ENCODE measurements around the gene DAPL1. TPM values are rescaled to one million over a fixed set of nuclear protein-coding genes. Genes with fewer than 3 reads are reported as not detected.
"Not testable (repeated sequence)": the region's sequence is repeated elsewhere in the genome, so short reads cannot be mapped to it uniquely, and the experiment has no call there.

The DAPL1 gene
- total RNA-seq, 2 donors from 2014 or later, result 0.48 TPM; not detected in 1

- Histone ChIP-seq H3K9me3 (no peaks in the 10 kb centered on the region), H3K9ac (ENCODE audit: low read depth in 2 of 2, low read length in 2 of 2) (no peak overlapping the region), H3K36me3 (no peaks in the 10 kb centered on the region), H3K4me1 (no peaks in the 10 kb centered on the region), H3K27ac (no peak overlapping the region), H3K27me3 (no peaks in the 10 kb centered on the region), H3K4me3 (no peak overlapping the region)
- no peak for DNase-seq
- intact Hi-C loops (cut with DNase I), result no loop called here
- TF ChIP-seq CTCF (IDR thresholded peaks at IDR 0.05), result no peak
These were observed 46.7 kb downstream of the DAPL1 start for GRCh38 chr2:158841850-158842249.

GRCh38 chr2:158845444-158845843 is 50.3 kb downstream of the DAPL1 start:
- intact Hi-C loops (cut with DNase I), result no loop called here
- H3K36me3 ChIP-seq, result no peaks in the 10 kb centered on the region
- no peak overlapping the region for H3K27ac ChIP-seq
- H3K4me3 ChIP-seq, result no peak overlapping the region
- H3K4me1 ChIP-seq, result no peaks in the 10 kb centered on the region
- no peaks in the 10 kb centered on the region for H3K27me3 ChIP-seq
- no peak for DNase-seq
- H3K9ac ChIP-seq (ENCODE audit: low read depth in 2 of 2, low read length in 2 of 2), result no peak overlapping the region
- TF ChIP-seq CTCF (IDR thresholded peaks at IDR 0.05), result no peak
- no peaks in the 10 kb centered on the region for H3K9me3 ChIP-seq

GRCh38 chr2:158845859-158846258 is 50.7 kb downstream of the DAPL1 start:
- no peak overlapping the region for H3K4me3 ChIP-seq
- no peaks in the 10 kb centered on the region for H3K36me3 ChIP-seq
- TF ChIP-seq CTCF (IDR thresholded peaks at IDR 0.05), result no peak
- intact Hi-C loops (cut with DNase I), result no loop called here
- H3K27me3 ChIP-seq, result no peaks in the 10 kb centered on the region
- no peaks in the 10 kb centered on the region for H3K4me1 ChIP-seq
- no peak overlapping the region for H3K9ac ChIP-seq (ENCODE audit: low read depth in 2 of 2, low read length in 2 of 2)
- H3K9me3 ChIP-seq, result no peaks in the 10 kb centered on the region
- no peak overlapping the region for H3K27ac ChIP-seq
- no peak for DNase-seq

GRCh38 chr2:158847526-158847925 is 52.4 kb downstream of the DAPL1 start:
- H3K9me3 ChIP-seq; DNase-seq; H3K9ac ChIP-seq (ENCODE audit: low read depth in 2 of 2, low read length in 2 of 2); H3K27ac ChIP-seq; H3K36me3 ChIP-seq; intact Hi-C loops (cut with DNase I); H3K4me3 ChIP-seq; H3K27me3 ChIP-seq; H3K4me1 ChIP-seq: not testable (repeated sequence)

GRCh38 chr2:158848031-158848970 is 53.2 kb downstream of the DAPL1 start:
- H3K4me3 ChIP-seq; H3K4me1 ChIP-seq; H3K27me3 ChIP-seq; H3K27ac ChIP-seq; H3K36me3 ChIP-seq; intact Hi-C loops (cut with DNase I); H3K9ac ChIP-seq (ENCODE audit: low read depth in 2 of 2, low read length in 2 of 2); H3K9me3 ChIP-seq; DNase-seq: not testable (repeated sequence)

- intact Hi-C loops (cut with DNase I); DNase-seq: not testable (repeated sequence)
These were observed 65.1 kb downstream of the DAPL1 start for GRCh38 chr2:158860179-158860578.

GRCh38 chr2:158861626-158862025 is 66.5 kb downstream of the DAPL1 start:
- H3K4me1 ChIP-seq; intact Hi-C loops (cut with DNase I); H3K27ac ChIP-seq; H3K9me3 ChIP-seq; DNase-seq; H3K27me3 ChIP-seq; H3K36me3 ChIP-seq; H3K9ac ChIP-seq (ENCODE audit: low read depth in 2 of 2, low read length in 2 of 2); H3K4me3 ChIP-seq: not testable (repeated sequence)

More at GRCh38 chr2:158860179-158860578, 65.1 kb downstream of the DAPL1 start:
- H3K9me3 ChIP-seq; H3K27me3 ChIP-seq; H3K4me1 ChIP-seq; H3K36me3 ChIP-seq; H3K4me3 ChIP-seq; H3K9ac ChIP-seq (ENCODE audit: low read depth in 2 of 2, low read length in 2 of 2); H3K27ac ChIP-seq: not testable (repeated sequence)

- intact Hi-C loops (cut with DNase I); H3K9me3 ChIP-seq; H3K4me3 ChIP-seq; H3K27ac ChIP-seq; H3K9ac ChIP-seq (ENCODE audit: low read depth in 2 of 2, low read length in 2 of 2); DNase-seq; H3K27me3 ChIP-seq; H3K4me1 ChIP-seq; H3K36me3 ChIP-seq: not testable (repeated sequence)
These were observed 70.4 kb downstream of the DAPL1 start for GRCh38 chr2:158865469-158865868.
